Activated T-cell treated with anti-CD3 and anti-CD28 coated beads, Interleukin-2, amount 50 U/mL, for 1 hour (primary cell): ENCODE measurements around the gene TIGD1.
"Not testable (repeated sequence)": the region's sequence is repeated elsewhere in the genome, so short reads cannot be mapped to it uniquely, and the experiment has no call there.

ENCODE experiments used
- DNase-seq: peaks from one replicate; pipeline ENCODE4 v3.0.0-alpha.2; 2020

Gene TIGD1

GRCh38 chr2:232538671-232539070 lies 11.7 kb downstream of the TIGD1 start:
- DNase-seq, result no peak

GRCh38 chr2:232537499-232537898 lies 12.9 kb downstream of the TIGD1 start:
- DNase-seq, result no peak

GRCh38 chr2:232537079-232537478 lies 13.3 kb downstream of the TIGD1 start:
- DNase-seq, result no peak

GRCh38 chr2:232535761-232536530 lies 14.4 kb downstream of the TIGD1 start:
- no peak for DNase-seq

- DNase-seq, result peak; percentile 6
Measured at GRCh38 chr2:232534940-232535651, 15.3 kb downstream of the TIGD1 start.

GRCh38 chr2:232533944-232534710 lies 16.2 kb downstream of the TIGD1 start:
- DNase-seq, result peak; percentile 11

GRCh38 chr2:232532821-232533220 lies 17.5 kb downstream of the TIGD1 start:
- not testable (repeated sequence) for DNase-seq

GRCh38 chr2:232532419-232532818 lies 17.9 kb downstream of the TIGD1 start:
- DNase-seq, result no peak

- no peak for DNase-seq
Measured at GRCh38 chr2:232530626-232531260, 19.6 kb downstream of the TIGD1 start.

GRCh38 chr2:232529806-232530547 lies 20.4 kb downstream of the TIGD1 start:
- DNase-seq, result no peak

- DNase-seq, result no peak
Measured at GRCh38 chr2:232528746-232529460, 21.5 kb downstream of the TIGD1 start.

- no peak for DNase-seq
Measured at GRCh38 chr2:232527905-232528470, 22.4 kb downstream of the TIGD1 start.

GRCh38 chr2:232526372-232526941 lies 23.9 kb downstream of the TIGD1 start:
- no peak for DNase-seq

GRCh38 chr2:232525791-232526371 lies 24.5 kb downstream of the TIGD1 start, which contains the start of gene CHRND:
Gene CHRND (plus strand): TSS chr2:232526160. CDS start chr2:232526216, 56 bp downstream.
- DNase-seq, result no peak

- DNase-seq, result no peak
Measured at GRCh38 chr2:232525199-232525598, 25.2 kb downstream of the TIGD1 start.

GRCh38 chr2:232524771-232525170 lies 25.6 kb downstream of the TIGD1 start:
- no peak for DNase-seq

- DNase-seq, result peak; percentile 33
Measured at GRCh38 chr2:232523682-232524597, 26.4 kb downstream of the TIGD1 start.

- DNase-seq, result no peak
Measured at GRCh38 chr2:232523402-232523681, 27.0 kb downstream of the TIGD1 start.

- no peak for DNase-seq
Measured at GRCh38 chr2:232522623-232523401, 27.5 kb downstream of the TIGD1 start.
